Measurements from ENCODE around the gene TFF3.

TFF3 gene

GRCh38 chr21:42320791-42321190 lies 5.6 kb upstream of the TFF3 start:
- DNase-seq (ENCODE audit: low spot score) = no peak

GRCh38 chr21:42319851-42320572 lies 4.8 kb upstream of the TFF3 start:
- DNase-seq (ENCODE audit: low spot score) = no peak

GRCh38 chr21:42319376-42319775 lies 4.2 kb upstream of the TFF3 start:
- no peak for DNase-seq (ENCODE audit: low spot score)

GRCh38 chr21:42317826-42318746 lies 2.9 kb upstream of the TFF3 start:
- DNase-seq (ENCODE audit: low spot score) = no peak

- DNase-seq (ENCODE audit: low spot score) = no peak
Measured at GRCh38 chr21:42317341-42317741, 2.1 kb upstream of the TFF3 start.

GRCh38 chr21:42316891-42317290 lies 1.7 kb upstream of the TFF3 start:
- no peak for DNase-seq (ENCODE audit: low spot score)

- no peak for DNase-seq (ENCODE audit: low spot score)
Measured at GRCh38 chr21:42314616-42315295, 453 bp downstream of the TFF3 start.

- no peak for DNase-seq (ENCODE audit: low spot score)
Measured at GRCh38 chr21:42313501-42313969, 1.7 kb downstream of the TFF3 start.

- DNase-seq (ENCODE audit: low spot score) = no peak
Measured at GRCh38 chr21:42312626-42313104, 2.5 kb downstream of the TFF3 start.

GRCh38 chr21:42311816-42312625 lies 3.2 kb downstream of the TFF3 start:
- no peak for DNase-seq (ENCODE audit: low spot score)

GRCh38 chr21:42311160-42311559 lies 4.0 kb downstream of the TFF3 start:
- no peak for DNase-seq (ENCODE audit: low spot score)

- no peak for DNase-seq (ENCODE audit: low spot score)
Measured at GRCh38 chr21:42310411-42311001, 4.7 kb downstream of the TFF3 start.

- peak; percentile 45 for DNase-seq (ENCODE audit: low spot score)
Measured at GRCh38 chr21:42309753-42310213, 5.4 kb downstream of the TFF3 start.

- DNase-seq (ENCODE audit: low spot score) = no peak
Measured at GRCh38 chr21:42308914-42309752, 6.1 kb downstream of the TFF3 start.

GRCh38 chr21:42308161-42308913 lies 6.9 kb downstream of the TFF3 start:
- DNase-seq (ENCODE audit: low spot score) = no peak

GRCh38 chr21:42307106-42307505 lies 8.1 kb downstream of the TFF3 start:
- DNase-seq (ENCODE audit: low spot score) = no peak

GRCh38 chr21:42306366-42307035 lies 8.7 kb downstream of the TFF3 start:
- no peak for DNase-seq (ENCODE audit: low spot score)

- no peak for DNase-seq (ENCODE audit: low spot score)
Measured at GRCh38 chr21:42305707-42306147, 9.5 kb downstream of the TFF3 start.

Measured in AG08395 (cell line).